DOHH2 (cell line): ENCODE data around the gene BRD7.

Source experiments
- H3F3A ChIP-seq: fragments of 200-600 bp; sonication (generic), shearing (Covaris generic); 2 replicates; pipeline ENCODE4 v1.6.0; 2016; ENCODE audit warnings: antibody characterized with exemption, mild to moderate bottlenecking; ENCODE audit not compliant: control insufficient read depth, insufficient read depth
- H3K27ac ChIP-seq: fragments of 200-600 bp; sonication (generic); 2 replicates; pipeline ENCODE4 v1.5.1; 2014; ENCODE audit warnings: low read depth, mild to moderate bottlenecking, low read length, moderate library complexity
- H3K27me3 ChIP-seq: fragments of 200-600 bp; sonication (generic); 2 replicates; pipeline ENCODE4 v1.6.1; 2014; ENCODE audit warnings: mild to moderate bottlenecking, low read length, mixed read lengths; ENCODE audit not compliant: control insufficient read depth
- H3K36me3 ChIP-seq: fragments of 200-600 bp; sonication (generic); 2 replicates; pipeline ENCODE4 v1.6.1; 2014; ENCODE audit warnings: mild to moderate bottlenecking, low read length, moderate library complexity, mixed read lengths; ENCODE audit not compliant: control insufficient read depth
- H3K4me1 ChIP-seq: fragments of 200-600 bp; sonication (generic); 2 replicates; pipeline ENCODE4 v1.6.1; 2014; ENCODE audit warnings: mild to moderate bottlenecking, low read length, mixed read lengths; ENCODE audit not compliant: control insufficient read depth
- H3K4me2 ChIP-seq: fragments of 200-600 bp; sonication (generic); 2 replicates; pipeline ENCODE4 v1.6.0; 2014; ENCODE audit warnings: mild to moderate bottlenecking, low read length, moderate library complexity
- H3K4me3 ChIP-seq: fragments of 200-600 bp; sonication (generic); 2 replicates; pipeline ENCODE4 v1.5.1; 2014; ENCODE audit warnings: mild to moderate bottlenecking, low read length, mixed read lengths
- H3K79me2 ChIP-seq: fragments of 200-600 bp; sonication (generic); 2 replicates; pipeline ENCODE4 v1.6.1; 2014; ENCODE audit warnings: mild to moderate bottlenecking, low read length, mixed read lengths; ENCODE audit not compliant: control insufficient read depth
- H3K9me2 ChIP-seq: fragments of 200-600 bp; sonication (generic); replicated peaks from 2 replicates; pipeline ENCODE4 v1.6.1; 2014; ENCODE audit warnings: mild to moderate bottlenecking, low read length, mixed read lengths; ENCODE audit not compliant: control insufficient read depth
- H3K9me3 ChIP-seq: fragments of 200-600 bp; sonication (generic); 2 replicates; pipeline ENCODE4 v1.6.1; 2014; ENCODE audit warnings: antibody characterized with exemption, low read length, mixed read lengths; ENCODE audit not compliant: control insufficient read depth, insufficient read depth
- H4K20me1 ChIP-seq: fragments of 200-600 bp; sonication (generic); 2 replicates; pipeline ENCODE4 v1.6.0; 2014; ENCODE audit warnings: low read depth, mild to moderate bottlenecking, antibody characterized with exemption, low read length, moderate library complexity; ENCODE audit not compliant: control insufficient read depth, insufficient read depth
- EZH2phosphoT487 ChIP-seq: fragments of 200-600 bp; sonication (generic); IDR thresholded peaks from 2 replicates; pipeline ENCODE4 v1.6.1; 2017; ENCODE audit warnings: borderline replicate concordance, mild to moderate bottlenecking, antibody characterized with exemption, low read length, moderate library complexity, mixed read lengths
- TF ChIP-seq, protein P1 (sequence below): fragments of 200-600 bp; sonication (generic); IDR thresholded peaks from one replicate; pipeline ENCODE4 v1.5.1; 2014; ENCODE audit warnings: antibody characterized with exemption, mild to moderate bottlenecking, low read depth, low read length; ENCODE audit not compliant: poor library complexity, severe bottlenecking

BRD7 gene

DNA sequence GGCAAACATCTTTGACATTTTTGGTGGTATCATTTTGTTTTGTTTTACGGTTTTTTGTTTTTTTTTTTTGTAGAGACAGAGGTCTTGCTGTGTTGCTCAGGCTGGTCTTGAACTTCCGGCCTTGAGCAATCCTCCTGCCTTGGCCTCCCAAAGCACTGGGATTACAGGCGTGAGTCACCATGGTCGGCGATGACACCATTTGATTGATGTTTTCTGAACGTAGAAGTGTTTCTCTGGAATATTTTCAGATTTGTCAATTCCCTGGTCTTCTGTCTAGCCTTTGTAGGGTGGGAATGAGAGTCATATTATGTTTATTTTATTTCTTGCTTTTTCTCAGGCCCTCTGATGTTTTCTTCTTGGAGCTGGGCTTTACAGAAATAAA, 32.2 kb upstream of the BRD7 start:
- no peak overlapping the region for H3K4me3 ChIP-seq
- no peak overlapping the region for H3K27ac ChIP-seq
- no peaks in the 10 kb centered on the region for H3K9me2 ChIP-seq
- H3K36me3 ChIP-seq = no peaks in the 10 kb centered on the region
- H3K9me3 ChIP-seq = no peaks in the 10 kb centered on the region
- peaks cover 5% of the 10 kb centered on the region for H3K4me1 ChIP-seq
- H3K79me2 ChIP-seq = no peaks in the 10 kb centered on the region
- no peaks in the 10 kb centered on the region for H4K20me1 ChIP-seq
- TF ChIP-seq EZH2phosphoT487 = no peak
- TF ChIP-seq, protein P1, sequence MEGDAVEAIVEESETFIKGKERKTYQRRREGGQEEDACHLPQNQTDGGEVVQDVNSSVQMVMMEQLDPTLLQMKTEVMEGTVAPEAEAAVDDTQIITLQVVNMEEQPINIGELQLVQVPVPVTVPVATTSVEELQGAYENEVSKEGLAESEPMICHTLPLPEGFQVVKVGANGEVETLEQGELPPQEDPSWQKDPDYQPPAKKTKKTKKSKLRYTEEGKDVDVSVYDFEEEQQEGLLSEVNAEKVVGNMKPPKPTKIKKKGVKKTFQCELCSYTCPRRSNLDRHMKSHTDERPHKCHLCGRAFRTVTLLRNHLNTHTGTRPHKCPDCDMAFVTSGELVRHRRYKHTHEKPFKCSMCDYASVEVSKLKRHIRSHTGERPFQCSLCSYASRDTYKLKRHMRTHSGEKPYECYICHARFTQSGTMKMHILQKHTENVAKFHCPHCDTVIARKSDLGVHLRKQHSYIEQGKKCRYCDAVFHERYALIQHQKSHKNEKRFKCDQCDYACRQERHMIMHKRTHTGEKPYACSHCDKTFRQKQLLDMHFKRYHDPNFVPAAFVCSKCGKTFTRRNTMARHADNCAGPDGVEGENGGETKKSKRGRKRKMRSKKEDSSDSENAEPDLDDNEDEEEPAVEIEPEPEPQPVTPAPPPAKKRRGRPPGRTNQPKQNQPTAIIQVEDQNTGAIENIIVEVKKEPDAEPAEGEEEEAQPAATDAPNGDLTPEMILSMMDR = no peak
- no peaks in the 10 kb centered on the region for H3F3A ChIP-seq
- no peaks in the 10 kb centered on the region; the same call in 1 of the 2 replicates for H3K27me3 ChIP-seq
- no peak overlapping the region for H3K4me2 ChIP-seq

DNA sequence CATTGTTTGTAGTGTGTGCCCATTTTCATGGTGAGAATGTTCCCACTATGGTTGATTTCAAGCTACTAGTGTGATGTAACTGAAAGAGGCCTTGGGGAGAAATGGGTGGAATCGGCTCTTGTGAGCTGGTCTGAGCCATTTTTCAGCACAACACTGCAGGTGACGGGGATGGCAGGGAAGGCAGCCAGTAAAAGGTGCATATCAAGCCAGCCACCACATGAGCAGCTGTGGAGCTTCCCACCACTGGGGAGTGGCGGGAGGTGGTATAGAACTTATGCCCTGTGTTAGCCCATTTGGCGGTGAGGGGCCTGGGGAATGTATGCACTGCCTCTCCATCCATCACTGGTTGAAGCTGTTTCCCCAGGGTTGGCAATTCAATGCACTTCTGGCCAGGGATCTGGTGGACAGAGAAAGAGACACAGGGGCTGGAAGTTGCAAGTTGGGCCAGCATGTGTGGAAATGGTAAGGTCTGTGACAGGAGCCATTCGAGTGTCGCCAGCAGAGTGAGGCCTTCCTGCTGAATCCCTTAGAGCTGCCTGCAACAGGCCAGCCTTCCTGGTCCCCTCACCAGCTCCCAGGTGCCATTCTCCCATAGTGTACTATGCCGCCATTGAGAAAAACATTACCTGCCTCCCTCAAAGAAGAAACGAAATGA, 31.7 kb upstream of the BRD7 start:
- Histone ChIP-seq H3K4me3 (no peak overlapping the region), H3K9me2 (no peaks in the 10 kb centered on the region), H3K27ac (no peak overlapping the region), H3K4me1 (peaks cover 10% of the 10 kb centered on the region), H3K79me2 (no peaks in the 10 kb centered on the region), H4K20me1 (no peaks in the 10 kb centered on the region), H3K36me3 (no peaks in the 10 kb centered on the region), H3K27me3 (no peaks in the 10 kb centered on the region), H3K9me3 (no peaks in the 10 kb centered on the region), H3K4me2 (no peak overlapping the region), H3F3A (no peaks in the 10 kb centered on the region)
- TF ChIP-seq, protein P1 = no peak
- TF ChIP-seq EZH2phosphoT487 = no peak

DNA sequence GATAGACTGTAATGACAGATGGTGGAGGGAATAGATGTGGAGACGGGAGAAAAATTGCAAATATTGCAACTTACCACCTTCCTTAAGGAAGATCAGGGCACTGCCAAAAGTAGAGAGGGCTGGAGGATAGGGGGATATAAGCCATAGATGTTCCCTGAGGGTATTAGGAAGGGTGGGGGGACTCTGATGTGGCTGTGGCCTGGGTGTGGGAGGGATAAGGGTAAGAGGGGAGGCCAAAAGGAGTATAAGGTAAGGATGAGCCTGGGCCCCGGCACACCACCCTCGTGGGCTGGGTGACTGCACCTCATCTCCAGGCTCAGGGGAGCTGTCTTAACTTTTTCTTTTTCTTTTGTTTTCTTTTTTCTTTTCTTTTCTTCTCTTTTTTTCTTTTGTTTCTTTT, 30.6 kb upstream of the BRD7 start:
- no peaks in the 10 kb centered on the region for H3K9me3 ChIP-seq
- no peaks in the 10 kb centered on the region for H4K20me1 ChIP-seq
- no peak overlapping the region for H3K4me3 ChIP-seq
- no peak overlapping the region for H3K4me2 ChIP-seq
- TF ChIP-seq EZH2phosphoT487 = no peak
- TF ChIP-seq, protein P1 = no peak
- H3K27me3 ChIP-seq = no peaks in the 10 kb centered on the region
- no peaks in the 10 kb centered on the region for H3K9me2 ChIP-seq
- no peak overlapping the region for H3K27ac ChIP-seq
- H3K36me3 ChIP-seq = no peaks in the 10 kb centered on the region
- peaks cover 17% of the 10 kb centered on the region for H3K4me1 ChIP-seq
- no peaks in the 10 kb centered on the region for H3K79me2 ChIP-seq
- no peaks in the 10 kb centered on the region for H3F3A ChIP-seq
